ENCODE data around the gene OR4C45. TPM values are rescaled to one million over a fixed set of nuclear protein-coding genes. Genes with fewer than 3 reads are reported as not detected.

Gene OR4C45
- total and polyA plus RNA-seq, 2 of the 8 experiments (the other 6 are each of a cell fraction or from before 2014, with no cell fraction given): not detected

DNA sequence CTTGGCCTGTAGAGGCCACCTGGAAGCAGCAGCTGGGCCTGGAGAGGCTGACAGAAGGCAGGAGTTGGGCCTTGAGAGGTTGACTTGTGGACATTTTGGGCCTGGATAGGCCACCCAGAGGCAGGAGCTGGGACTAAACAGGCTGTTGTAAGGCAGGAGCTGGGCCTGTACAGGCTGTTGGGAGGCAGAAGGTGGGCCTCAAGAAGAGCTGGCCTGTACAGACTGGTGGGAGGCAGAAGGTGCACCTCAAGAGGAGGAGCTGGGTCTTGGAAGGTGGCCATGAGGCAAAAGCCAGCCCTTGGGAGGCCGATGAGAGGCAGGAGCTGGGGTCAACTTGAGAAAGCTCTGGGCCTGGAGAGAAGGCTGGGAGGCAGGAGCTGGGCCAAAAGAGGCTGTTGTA lies 45.3 kb downstream of the OR4C45 start:
- no peak overlapping the region for H3K14ac ChIP-seq (ENCODE audit: insufficient read length)
- H3K9me3 ChIP-seq (ENCODE audit: insufficient read depth in 2 of 2, low read depth in 1 of 2, low read length in 1 of 2): peaks cover 72 to 84% of the 10 kb centered on the region in 2 experiments
- no peak overlapping the region for H3K4me2 ChIP-seq (ENCODE audit: insufficient read depth in 1 of 2, low read depth in 2 of 2, low read length in 2 of 2)
- H2AFZ ChIP-seq (ENCODE audit: low read length): no peak overlapping the region
- H2BK20ac ChIP-seq (ENCODE audit: low read length): no peak overlapping the region
- no peak overlapping the region for H2AK5ac ChIP-seq (ENCODE audit: low read depth, low read length)
- no peak overlapping the region for H2BK5ac ChIP-seq (ENCODE audit: low read depth, low read length)
- H3K4me3 ChIP-seq (ENCODE audit: extremely low read depth in 1 of 4, insufficient read depth in 2 of 4, low read depth in 3 of 4, low read length in 4 of 4): no peak overlapping the region
- ChIA-PET CTCF (ENCODE audit: partially characterized antibody) (no interaction called here), POLR2A (ENCODE audit: partially characterized antibody) (no interaction called here)
- H3K56ac ChIP-seq (replicated peaks; ENCODE audit: insufficient read length, low read depth, low read length): no peak overlapping the region
- H3K9ac ChIP-seq (replicated peaks in 1 of 4; ENCODE audit: extremely low read depth in 1 of 4, low read depth in 3 of 4, low read length in 3 of 4): no peak overlapping the region
- H3K27ac ChIP-seq (ENCODE audit: low read depth, low read length): no peak overlapping the region
- FAIRE-seq (no peak), DNase-seq (ENCODE audit: low read depth in 1 of 2, low spot score in 2 of 2) (no peak)
- 82% methylated on average over 1 of the region's 1 CpG; no CpG with 5 or more reads in 1 of the 2 experiments for WGBS, 2 experiments (ENCODE audit: extremely low coverage in 1 of 2, insufficient coverage in 1 of 2, insufficient read length in 1 of 2, insufficient replicate concordance in 2 of 2, low coverage in 1 of 2, low lambda C conversion rate in 2 of 2, missing lambda C conversion rate in 1 of 2)
- H2BK12ac ChIP-seq (ENCODE audit: low read depth, low read length): no peak overlapping the region
- no peak overlapping the region for H4K8ac ChIP-seq (ENCODE audit: extremely low read depth, insufficient read depth, low read length)
- H4K5ac ChIP-seq (ENCODE audit: insufficient read length, low read depth, low read length): no peak overlapping the region
- no peaks in the 10 kb centered on the region for H3K79me2 ChIP-seq (ENCODE audit: control insufficient read depth in 1 of 2, insufficient read depth in 2 of 2, low read length in 2 of 2)
- H3K27me3 ChIP-seq (replicated peaks in 1 of 4; ENCODE audit: control insufficient read depth in 3 of 4, extremely low read depth in 1 of 4, insufficient read depth in 3 of 4, low read length in 3 of 4): no peaks in the 10 kb centered on the region
- no peak overlapping the region for H3K23ac ChIP-seq (ENCODE audit: insufficient read length)
- H4K20me1 ChIP-seq (replicated peaks in 1 of 2; ENCODE audit: control insufficient read depth in 1 of 2, insufficient read depth in 2 of 2, low read length in 2 of 2): no peaks in the 10 kb centered on the region
- H2BK120ac ChIP-seq (replicated peaks; ENCODE audit: low read depth, low read length): no peak overlapping the region
- H3K79me1 ChIP-seq (ENCODE audit: low read depth, low read length): no peaks in the 10 kb centered on the region
- H3K18ac ChIP-seq (ENCODE audit: extremely low read depth, low read length): no peak overlapping the region
- H3K4ac ChIP-seq (replicated peaks; ENCODE audit: insufficient read length, low read depth, low read length): no peak overlapping the region
- no peaks in the 10 kb centered on the region for H3K36me3 ChIP-seq (ENCODE audit: control insufficient read depth in 2 of 4, insufficient read depth in 4 of 4, low read length in 3 of 4)
- no peaks in the 10 kb centered on the region for H3K4me1 ChIP-seq (replicated peaks in 1 of 4; ENCODE audit: control insufficient read depth in 3 of 4, insufficient read depth in 4 of 4, low read length in 3 of 4)
- H4K91ac ChIP-seq (replicated peaks; ENCODE audit: insufficient read length, low read length): no peak overlapping the region
- H2BK15ac ChIP-seq (ENCODE audit: low read length): no peak overlapping the region
- H3K23me2 ChIP-seq (ENCODE audit: low read depth, low read length): no peaks in the 10 kb centered on the region
- TF ChIP-seq CTBP2 (IDR thresholded peaks at IDR 0.05; ENCODE audit: borderline replicate concordance, insufficient read depth, insufficient read length, low read length) (no peak), KDM5A (IDR thresholded peaks at IDR 0.05; ENCODE audit: low read length) (no peak), SP4 (IDR thresholded peaks at IDR 0.05; ENCODE audit: low read length) (no peak), SUZ12 (IDR thresholded peaks at IDR 0.05; ENCODE audit: low read length) (no peak), GTF2F1 (IDR thresholded peaks at IDR 0.05; ENCODE audit: borderline replicate concordance, low read depth, low read length) (no peak), BRCA1 (IDR thresholded peaks at IDR 0.05; ENCODE audit: low read depth, low read length) (no peak), FOSL1 (IDR thresholded peaks at IDR 0.05; ENCODE audit: insufficient read depth, low read depth, low read length) (no peak), RXRA (IDR thresholded peaks at IDR 0.05; ENCODE audit: insufficient read depth, low read depth, low read length) (no peak), TEAD4 (IDR thresholded peaks at IDR 0.05; ENCODE audit: low read depth, low read length) (no peak), TAF1 (IDR thresholded peaks at IDR 0.05; ENCODE audit: low read depth, low read length) (no peak), EP300 (IDR thresholded peaks at IDR 0.05; ENCODE audit: borderline replicate concordance in 1 of 2, low read depth in 2 of 2, low read length in 2 of 2) (no peak), POLR2A (IDR thresholded peaks at IDR 0.05; ENCODE audit: control extremely low read depth in 1 of 2, low read depth in 2 of 2, low read length in 2 of 2) (no peak), CHD1 (IDR thresholded peaks at IDR 0.05; ENCODE audit: low read depth, low read length) (no peak), SRF (IDR thresholded peaks at IDR 0.05; ENCODE audit: low read depth, low read length) (no peak), SP2 (IDR thresholded peaks at IDR 0.05; ENCODE audit: low read length) (no peak)
- TF ChIP-seq, protein P1, sequence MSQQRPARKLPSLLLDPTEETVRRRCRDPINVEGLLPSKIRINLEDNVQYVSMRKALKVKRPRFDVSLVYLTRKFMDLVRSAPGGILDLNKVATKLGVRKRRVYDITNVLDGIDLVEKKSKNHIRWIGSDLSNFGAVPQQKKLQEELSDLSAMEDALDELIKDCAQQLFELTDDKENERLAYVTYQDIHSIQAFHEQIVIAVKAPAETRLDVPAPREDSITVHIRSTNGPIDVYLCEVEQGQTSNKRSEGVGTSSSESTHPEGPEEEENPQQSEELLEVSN (IDR thresholded peaks at IDR 0.05): no peak
